Lung (tissue), 12 donors: ENCODE data around the gene RAB4B. TPM values are rescaled to one million over a fixed set of nuclear protein-coding genes. Genes with fewer than 3 reads are reported as not detected.
A peak's percentile ranks its signal among the peaks of the same experiment; 100 is the strongest.
"Not testable (repeated sequence)": the region's sequence is repeated elsewhere in the genome, so short reads cannot be mapped to it uniquely, and the experiment has no call there.

ENCODE experiments used
- ATAC-seq: fragments of 200-7000 bp; cut with Tn5 transposase; one replicate; pipeline ENCODE4 v1.9.1; 2020; ENCODE audit warnings: moderate number of reproducible peaks; ENCODE audit not compliant: insufficient read depth, low FRiP score
- DNase-seq, 3 donors: peaks; one replicate each; pipeline ENCODE4 v3.0.0-alpha.2; 2013 to 2017
- H3K27ac ChIP-seq, 2 donors: one replicate each; pipeline ENCODE4 v1.5.1; 2013; ENCODE audit warnings: mild to moderate bottlenecking in 2 of 2, moderate library complexity in 2 of 2, control low read depth in 1 of 2, inconsistent platforms in 1 of 2, low read depth in 1 of 2, low read length in 1 of 2
- H3K27me3 ChIP-seq, 3 donors: one replicate each; pipeline ENCODE4 v1.5.1; 2013; ENCODE audit warnings: low read length in 2 of 3; ENCODE audit not compliant: control insufficient read depth in 3 of 3, insufficient read depth in 3 of 3
- H3K36me3 ChIP-seq, 4 donors: one replicate each; pipeline ENCODE4 v1.5.1; 2013; ENCODE audit warnings: low read length in 4 of 4, mild to moderate bottlenecking in 1 of 4, moderate library complexity in 1 of 4; ENCODE audit not compliant: control insufficient read depth in 4 of 4, insufficient read depth in 4 of 4
- H3K4me1 ChIP-seq, 5 donors: one replicate each; pipeline ENCODE4 v1.5.1; 2013; ENCODE audit warnings: low read length in 5 of 5, mild to moderate bottlenecking in 2 of 5, moderate library complexity in 1 of 5; ENCODE audit not compliant: control insufficient read depth in 5 of 5, insufficient read depth in 5 of 5
- H3K4me3 ChIP-seq: one replicate; pipeline ENCODE4 v1.5.1; 2013; ENCODE audit warnings: mild to moderate bottlenecking, control low read depth, moderate library complexity
- H3K9ac ChIP-seq, 2 donors: one replicate each; pipeline ENCODE4 v1.5.1; 2013; ENCODE audit warnings: low read length in 2 of 2, control low read depth in 1 of 2; ENCODE audit not compliant: insufficient read depth in 1 of 2
- H3K9me3 ChIP-seq, 4 donors: one replicate each; pipeline ENCODE4 v1.5.1; 2013; ENCODE audit warnings: low read length in 3 of 4, mild to moderate bottlenecking in 1 of 4, moderate library complexity in 1 of 4; ENCODE audit not compliant: control insufficient read depth in 4 of 4, insufficient read depth in 3 of 4
- CTCF ChIP-seq: IDR thresholded peaks from 2 replicates; pipeline ENCODE4 v1.5.1; 2012; ENCODE audit warnings: mild to moderate bottlenecking; ENCODE audit errors: control extremely low read depth, extremely low read depth
- WGBS, 2 donors: extraction: QIAGEN DNeasy Blood & Tissue Kit; methylation state at CpG; one replicate each; pipeline ENCODE4 v1.1.7; 2013; 5-methylcytosine and 5-hydroxymethylcytosine counted together
- polyA plus RNA-seq, 2 donors: library from polyadenylated mRNA; stranded (reverse); fragments of 200-250 nt; gene quantifications; one replicate each; pipeline ENCODE4 v1.2.1, GENCODE V29; 2013
- total RNA-seq, 2 donors: library from RNA; depleted of rRNA in 1 of 2; stranded (reverse); fragments of >200 nt in 1 of 2; gene quantifications; one replicate each; pipeline ENCODE4 v1.2.1, GENCODE V29; 2014 to 2021
- donor health status: control.
- donor health status: control.
- donor health status: Bipolar disorder and iron deficiency.
- donor health status: healthy.
- donor health status: DM: yes; HTN: yes; CAD: no.

The RAB4B gene
- total and polyA plus RNA-seq, 4 donors = 11.5 to 90.9 (median 75.8) TPM

DNA sequence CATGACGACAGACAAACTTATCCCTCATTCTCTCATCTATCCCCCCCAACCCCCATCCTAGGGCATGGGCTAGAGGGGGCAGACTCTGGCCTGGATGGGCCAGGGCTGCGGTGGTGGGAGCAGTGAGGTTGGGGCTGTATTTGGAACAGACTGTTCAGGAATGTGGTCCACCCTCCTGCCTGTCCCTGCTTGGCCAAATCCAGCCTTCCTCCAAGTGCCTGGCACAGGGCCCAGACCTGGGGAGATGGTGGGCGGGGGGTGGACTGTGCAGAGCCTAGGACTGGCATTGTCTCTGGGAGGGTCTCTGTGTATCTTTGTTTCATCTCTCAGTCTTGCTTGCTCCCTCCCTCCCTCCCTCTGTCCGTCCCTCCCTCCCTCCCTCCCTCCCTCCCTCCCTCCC, 35.1 kb downstream of the RAB4B start:
- no peak overlapping the region for H3K9ac ChIP-seq
- H3K4me3 ChIP-seq = no peak overlapping the region
- ATAC-seq = no peak
- H3K36me3 ChIP-seq = peaks cover 0 to 11% (median 10%) of the 10 kb centered on the region in 4 donors
- peaks cover 3 to 31% (median 14%) of the 10 kb centered on the region in 5 donors for H3K4me1 ChIP-seq
- H3K9me3 ChIP-seq = no peaks in the 10 kb centered on the region
- H3K27me3 ChIP-seq = no peaks in the 10 kb centered on the region
- peak; percentile 67 to 77 (median 70) for DNase-seq
- no peak overlapping the region for H3K27ac ChIP-seq
- 27 to 69% methylated on average over 3 to 4 of the region's 4 CpGs for WGBS, 2 donors
- no peak for TF ChIP-seq CTCF

GRCh38 chr19:40815223-40815622, 37.2 kb downstream of the RAB4B start:
- 80 to 90% methylated on average over 4 of the region's 4 CpGs for WGBS, 2 donors
- H3K4me1 ChIP-seq = peaks cover under 1 to 30% (median 14%) of the 10 kb centered on the region in 5 donors

GRCh38 chr19:40818480-40819399, 40.7 kb downstream of the RAB4B start:
- H3K4me3 ChIP-seq, H3K9ac ChIP-seq, H3K4me1 ChIP-seq, H3K9me3 ChIP-seq, H3K36me3 ChIP-seq, H3K27ac ChIP-seq, H3K27me3 ChIP-seq: not testable (repeated sequence)
- ATAC-seq (peak; percentile 84), DNase-seq (peak; percentile 71 to 80 (median 72))
- WGBS, 2 donors = 23 to 34% methylated on average over 24 to 36 of the region's 36 CpGs

More at GRCh38 chr19:40815223-40815622, 37.2 kb downstream of the RAB4B start:
- DNase-seq = no peak
- Histone ChIP-seq H3K27me3 (no peaks in the 10 kb centered on the region), H3K4me3 (no peak overlapping the region), H3K9me3 (no peaks in the 10 kb centered on the region), H3K9ac (no peak overlapping the region), H3K27ac (no peak overlapping the region), H3K36me3 (no peaks in the 10 kb centered on the region)
- TF ChIP-seq CTCF = no peak
- ATAC-seq = no peak

DNA sequence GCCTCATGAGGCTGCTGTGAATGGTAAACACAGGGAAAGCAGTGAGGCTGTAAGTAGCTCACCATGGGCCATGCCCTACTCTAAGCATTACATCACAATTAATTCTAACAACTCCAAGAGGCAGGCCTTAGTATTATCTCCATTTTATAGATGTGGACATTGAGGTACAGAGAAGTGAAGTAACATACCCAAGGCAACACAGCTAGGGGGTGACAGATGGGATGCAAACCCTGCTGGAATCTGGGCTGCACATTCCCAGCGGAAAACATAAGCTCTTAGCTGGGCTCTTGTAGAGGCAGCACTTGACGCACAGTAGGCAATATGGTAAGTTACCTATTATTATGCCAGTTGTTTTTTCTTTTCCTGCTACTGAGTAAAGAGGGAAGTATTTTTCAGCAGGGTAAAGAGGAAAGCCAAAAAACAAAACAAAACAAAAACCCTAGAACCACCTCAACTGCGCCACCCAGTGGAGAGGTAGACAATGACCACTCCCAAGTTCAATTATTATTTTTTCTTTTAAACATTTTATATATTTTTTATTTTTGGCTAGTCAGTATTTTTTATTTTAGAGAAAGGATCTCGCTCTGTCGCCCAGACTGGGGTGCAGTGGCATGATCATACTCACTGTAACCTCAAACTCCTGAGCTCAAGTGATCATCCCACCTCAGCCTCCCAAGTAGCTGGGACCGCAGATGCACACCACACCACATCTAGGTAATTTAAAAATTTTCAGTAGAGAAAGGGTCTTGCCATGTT, 41.6 kb downstream of the RAB4B start:
- H3K4me3 ChIP-seq, H3K4me1 ChIP-seq, H3K9ac ChIP-seq, H3K27me3 ChIP-seq, ATAC-seq, H3K36me3 ChIP-seq, H3K9me3 ChIP-seq: not testable (repeated sequence)
- peak overlapping the region in 1 of 2 donors; percentile 67 for H3K27ac ChIP-seq
- TF ChIP-seq CTCF = peak; percentile 58
- 39 to 40% methylated on average over 6 of the region's 6 CpGs for WGBS, 2 donors
- peak; percentile 48 to 58 (median 53) for DNase-seq
